SJCRH30 (cell line): Measurements from ENCODE around the gene LNX1. TPM values are rescaled to one million over a fixed set of nuclear protein-coding genes. Genes with fewer than 3 reads are reported as not detected.
A peak's percentile ranks its signal among the peaks of the same experiment; 100 is the strongest.
"Not testable (repeated sequence)": the region's sequence is repeated elsewhere in the genome, so short reads cannot be mapped to it uniquely, and the experiment has no call there.

ENCODE experiments used
- DNase-seq, 2 experiments: peaks; one replicate each; pipeline ENCODE4 v3.0.0-alpha.2; 2015 to 2020
- H3K27ac ChIP-seq: fragments of 250-450 bp; sonication (Bioruptor Pico); 2 replicates; pipeline ENCODE4 v1.5.1; 2020; ENCODE audit warnings: mild to moderate bottlenecking, moderate library complexity
- H3K27me3 ChIP-seq: fragments of 250-450 bp; sonication (Bioruptor Pico); 2 replicates; pipeline ENCODE4 v1.5.1; 2020; ENCODE audit warnings: mild to moderate bottlenecking, moderate library complexity
- H3K36me3 ChIP-seq: fragments of 250-450 bp; sonication (Bioruptor Pico); 2 replicates; pipeline ENCODE4 v1.5.1; 2020; ENCODE audit warnings: mild to moderate bottlenecking, moderate library complexity
- H3K4me1 ChIP-seq: fragments of 250-450 bp; sonication (Bioruptor Pico); 2 replicates; pipeline ENCODE4 v1.5.1; 2020; ENCODE audit warnings: mild to moderate bottlenecking, moderate library complexity
- H3K4me3 ChIP-seq: fragments of 250-450 bp; sonication (Bioruptor Pico); 2 replicates; pipeline ENCODE4 v1.5.1; 2020; ENCODE audit warnings: mild to moderate bottlenecking, moderate library complexity
- H3K9me3 ChIP-seq: fragments of 250-450 bp; sonication (Bioruptor Pico); replicated peaks from 2 replicates; pipeline ENCODE4 v1.5.1; 2020; ENCODE audit warnings: mild to moderate bottlenecking, moderate library complexity
- total RNA-seq: library from RNA; depleted of rRNA; stranded (reverse); fragments of >200 nt; shearing (Covaris generic); gene quantifications from 2 replicates; pipeline ENCODE4 v1.2.3, GENCODE V29; 2014; rRNA removed

The LNX1 gene
- total RNA-seq, 1 experiment from 2014 or later = 3.4 TPM

DNA sequence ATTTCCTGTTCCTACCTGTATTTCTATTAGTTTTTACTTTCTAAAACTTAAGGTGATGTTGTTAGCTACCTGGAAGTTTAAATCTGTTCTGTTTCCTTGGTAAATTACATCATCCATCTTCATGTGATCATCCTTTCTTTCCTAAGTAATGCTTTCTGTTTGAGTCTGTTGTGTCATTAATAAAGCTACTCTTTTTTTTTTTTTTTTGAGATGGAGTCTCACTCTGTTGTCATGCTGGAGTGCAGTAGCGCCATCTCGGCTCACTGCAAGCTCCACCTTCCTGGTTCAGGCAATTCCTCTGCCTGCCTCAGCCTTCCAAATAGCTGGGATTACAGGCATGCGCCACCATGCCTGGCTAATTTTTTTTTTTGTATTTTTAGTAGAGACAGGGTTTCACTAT, 140.5 kb downstream of the LNX1 start:
- H3K27me3 ChIP-seq = no peaks in the 10 kb centered on the region
- no peaks in the 10 kb centered on the region for H3K9me3 ChIP-seq
- no peak overlapping the region for H3K27ac ChIP-seq
- peaks cover 46% of the 10 kb centered on the region for H3K36me3 ChIP-seq
- no peaks in the 10 kb centered on the region for H3K4me1 ChIP-seq
- no peak for DNase-seq
- no peak overlapping the region for H3K4me3 ChIP-seq

- no peak overlapping the region for H3K27ac ChIP-seq
- no peaks in the 10 kb centered on the region for H3K9me3 ChIP-seq
- DNase-seq = no peak
- H3K4me3 ChIP-seq = no peak overlapping the region
- no peaks in the 10 kb centered on the region for H3K4me1 ChIP-seq
- H3K36me3 ChIP-seq = peaks cover 31% of the 10 kb centered on the region
- no peaks in the 10 kb centered on the region for H3K27me3 ChIP-seq
These were observed 146.3 kb downstream of the LNX1 start for GRCh38 chr4:53444954-53445353.

DNA sequence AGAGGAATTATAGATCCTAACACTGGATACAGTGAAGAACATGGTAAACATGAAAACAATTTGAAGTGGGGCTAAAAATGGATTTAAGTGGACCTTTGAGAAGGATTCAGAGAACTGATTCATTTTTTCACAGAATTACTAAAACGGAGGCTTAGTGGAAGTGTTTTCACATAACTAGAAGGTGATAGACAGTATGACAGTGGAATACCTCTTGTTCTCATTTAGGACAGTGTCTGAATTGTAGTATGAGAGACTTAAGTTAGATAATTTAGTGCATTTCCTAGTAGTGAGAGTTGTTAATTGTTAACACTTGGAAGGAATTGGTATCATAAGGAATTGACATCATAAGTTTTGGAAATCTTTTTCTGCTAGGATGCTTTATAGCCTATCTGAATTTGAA, 149.7 kb downstream of the LNX1 start:
- H3K4me3 ChIP-seq = no peak overlapping the region
- no peak overlapping the region for H3K27ac ChIP-seq
- no peaks in the 10 kb centered on the region for H3K9me3 ChIP-seq
- peaks cover 42% of the 10 kb centered on the region for H3K36me3 ChIP-seq
- no peaks in the 10 kb centered on the region for H3K27me3 ChIP-seq
- H3K4me1 ChIP-seq = no peaks in the 10 kb centered on the region
- DNase-seq = no peak

GRCh38 chr4:53436251-53436650, 155.0 kb downstream of the LNX1 start:
- H3K27me3 ChIP-seq = no peaks in the 10 kb centered on the region
- no peak for DNase-seq
- peaks cover 46% of the 10 kb centered on the region for H3K36me3 ChIP-seq
- no peak overlapping the region for H3K27ac ChIP-seq
- no peaks in the 10 kb centered on the region for H3K9me3 ChIP-seq
- no peaks in the 10 kb centered on the region for H3K4me1 ChIP-seq
- no peak overlapping the region for H3K4me3 ChIP-seq

DNA sequence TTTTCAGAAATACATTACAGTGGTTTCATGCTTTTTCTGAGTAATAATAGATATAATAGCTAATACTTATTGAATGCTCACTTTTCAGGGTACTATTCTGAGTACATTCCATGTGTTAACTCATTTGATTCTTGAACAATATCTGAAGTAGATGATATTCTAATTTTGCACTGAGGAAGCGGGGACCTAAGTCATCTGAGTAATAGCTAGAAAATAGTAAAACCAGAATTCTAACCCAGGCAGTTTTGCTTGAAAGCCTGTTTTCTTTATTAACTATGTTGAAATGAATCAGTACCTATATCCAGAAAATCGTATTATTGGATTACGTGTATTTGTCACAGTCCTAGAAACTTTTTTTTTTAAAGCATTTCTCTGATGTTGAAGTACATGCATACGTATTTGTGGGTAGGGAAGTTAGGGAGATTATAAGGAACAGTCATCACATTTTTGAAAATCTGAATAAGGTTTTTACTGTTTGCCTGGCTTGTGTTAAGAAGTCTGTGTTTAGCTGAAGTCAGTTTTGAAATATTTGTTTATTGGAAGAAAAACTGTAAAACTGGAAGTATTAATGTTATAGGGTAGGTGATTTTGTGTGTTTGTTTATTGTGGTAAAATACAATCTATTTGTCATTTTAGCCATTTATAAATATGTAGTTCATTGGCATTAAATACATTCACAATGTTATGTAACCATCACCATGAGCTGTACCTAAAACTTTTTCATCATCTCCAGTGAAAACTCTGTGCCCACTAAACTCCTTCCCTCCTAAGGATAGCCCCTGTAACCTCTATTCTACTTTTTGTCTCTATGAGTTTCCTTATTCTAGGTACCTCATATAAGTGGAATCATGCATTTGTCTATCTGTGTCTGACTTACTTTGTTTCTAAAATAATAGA, 158.5 kb downstream of the LNX1 start:
- Histone ChIP-seq H3K27ac (no peak overlapping the region), H3K4me1 (no peaks in the 10 kb centered on the region), H3K36me3 (peaks cover 56% of the 10 kb centered on the region), H3K4me3 (no peak overlapping the region), H3K9me3 (no peaks in the 10 kb centered on the region), H3K27me3 (no peaks in the 10 kb centered on the region)
- no peak for DNase-seq

GRCh38 chr4:53431052-53431451, 160.2 kb downstream of the LNX1 start:
- Histone ChIP-seq H3K4me3 (no peak overlapping the region), H3K4me1 (no peaks in the 10 kb centered on the region), H3K9me3 (no peaks in the 10 kb centered on the region), H3K27me3 (no peaks in the 10 kb centered on the region), H3K36me3 (peaks cover 72% of the 10 kb centered on the region), H3K27ac (no peak overlapping the region)
- peak in 1 of 2 experiments; percentile 12 for DNase-seq

- no peaks in the 10 kb centered on the region for H3K4me1 ChIP-seq
- peaks cover 66% of the 10 kb centered on the region for H3K36me3 ChIP-seq
- H3K27me3 ChIP-seq = no peaks in the 10 kb centered on the region
- no peak overlapping the region for H3K27ac ChIP-seq
- DNase-seq = no peak
- H3K9me3 ChIP-seq = no peaks in the 10 kb centered on the region
- no peak overlapping the region for H3K4me3 ChIP-seq
These were observed 163.9 kb downstream of the LNX1 start for GRCh38 chr4:53427366-53427765.

GRCh38 chr4:53424280-53424679, 167.0 kb downstream of the LNX1 start:
- H3K4me1 ChIP-seq = no peaks in the 10 kb centered on the region
- no peak overlapping the region for H3K27ac ChIP-seq
- no peak for DNase-seq
- H3K36me3 ChIP-seq = peaks cover 53% of the 10 kb centered on the region
- H3K27me3 ChIP-seq = no peaks in the 10 kb centered on the region
- no peak overlapping the region for H3K4me3 ChIP-seq
- no peaks in the 10 kb centered on the region for H3K9me3 ChIP-seq

DNA sequence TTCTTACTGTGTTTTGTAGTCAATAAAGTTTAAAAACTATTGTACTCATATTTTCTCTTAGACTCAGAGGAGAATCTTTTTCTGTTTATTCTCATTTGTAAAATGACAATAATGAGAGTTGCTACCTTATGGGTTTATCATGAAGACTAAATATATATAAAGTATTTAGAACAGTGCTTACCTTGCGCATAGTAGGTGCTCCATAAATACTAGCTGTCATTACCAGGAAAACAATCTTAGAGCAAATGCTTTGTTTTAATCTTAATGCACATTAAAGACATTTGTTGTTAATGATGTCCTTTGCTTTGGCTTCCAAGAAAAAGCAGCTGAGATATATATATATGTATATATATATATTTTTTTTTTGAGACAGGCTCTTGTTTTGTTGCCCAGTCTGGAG, 168.9 kb downstream of the LNX1 start:
- no peaks in the 10 kb centered on the region for H3K9me3 ChIP-seq
- peaks cover 41% of the 10 kb centered on the region for H3K36me3 ChIP-seq
- DNase-seq = no peak
- H3K27ac ChIP-seq = no peak overlapping the region
- no peak overlapping the region for H3K4me3 ChIP-seq
- no peaks in the 10 kb centered on the region for H3K4me1 ChIP-seq
- H3K27me3 ChIP-seq = no peaks in the 10 kb centered on the region

- DNase-seq = no peak
- H3K36me3 ChIP-seq = peaks cover 40% of the 10 kb centered on the region
- no peaks in the 10 kb centered on the region for H3K27me3 ChIP-seq
- H3K4me3 ChIP-seq = no peak overlapping the region
- no peaks in the 10 kb centered on the region for H3K9me3 ChIP-seq
- H3K4me1 ChIP-seq = no peaks in the 10 kb centered on the region
- H3K27ac ChIP-seq = no peak overlapping the region
These were observed 169.5 kb downstream of the LNX1 start for GRCh38 chr4:53421791-53422190.

DNA sequence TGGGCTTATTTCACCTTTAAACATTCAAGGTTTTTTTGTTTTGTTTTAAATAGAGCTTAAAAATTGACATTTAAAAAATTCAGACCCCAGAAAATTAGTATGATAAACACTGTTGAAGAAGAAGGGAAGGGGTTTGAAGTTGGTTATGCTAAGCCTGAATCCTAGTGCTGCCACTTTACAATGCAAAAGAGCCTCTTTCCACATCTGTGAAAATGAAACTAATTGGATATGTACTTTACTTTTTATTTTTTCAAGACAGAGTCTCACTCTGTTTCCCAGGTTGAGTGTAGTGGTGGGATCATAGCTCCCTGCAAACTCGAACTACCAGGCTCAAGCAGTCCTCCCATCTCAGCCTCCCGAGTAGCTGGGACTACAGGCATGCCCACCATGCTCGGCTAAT, 172.1 kb downstream of the LNX1 start:
- Histone ChIP-seq H3K9me3 (no peaks in the 10 kb centered on the region), H3K27me3 (no peaks in the 10 kb centered on the region), H3K4me3 (no peak overlapping the region), H3K27ac (no peak overlapping the region), H3K4me1 (no peaks in the 10 kb centered on the region), H3K36me3 (peaks cover 44% of the 10 kb centered on the region)
- no peak for DNase-seq

DNA sequence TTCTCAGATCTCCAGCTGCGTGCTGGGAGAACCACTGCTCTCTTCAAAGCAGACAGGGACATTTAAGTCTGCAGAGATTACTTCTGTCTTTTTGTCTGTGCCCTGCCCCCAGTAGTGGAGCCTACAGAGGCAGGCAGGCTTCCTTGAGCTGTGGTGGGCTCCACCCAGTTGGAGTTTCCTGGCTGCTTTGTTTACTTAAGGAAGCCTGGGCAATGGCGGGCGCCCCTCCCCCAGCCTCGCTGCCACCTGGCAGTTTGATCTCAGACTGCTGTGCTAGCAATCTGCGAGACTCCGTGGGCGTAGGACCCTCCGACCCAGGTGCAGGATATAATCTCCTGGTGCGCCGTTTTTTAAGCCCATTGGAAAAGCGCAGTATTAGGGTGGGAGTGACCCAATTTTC, 181.8 kb downstream of the LNX1 start:
- peaks cover 11% of the 10 kb centered on the region for H3K9me3 ChIP-seq
- not testable (repeated sequence) for H3K27me3 ChIP-seq, H3K27ac ChIP-seq, H3K4me3 ChIP-seq, H3K4me1 ChIP-seq, DNase-seq
- peaks cover 20% of the 10 kb centered on the region for H3K36me3 ChIP-seq

Other genes with a start within 250 kb of the LNX1 start
- 25.3 and 27.0 TPM in 2 replicates for gene SCFD2, start 225.4 kb downstream of the LNX1 start, total RNA-seq
- 89.8 and 95.2 TPM in 2 replicates for gene FIP1L1, start 213.8 kb downstream of the LNX1 start, total RNA-seq